Ascending aorta (tissue), 2 donors: ENCODE results near the gene CREB5. TPM values are rescaled to one million over a fixed set of nuclear protein-coding genes. Genes with fewer than 3 reads are reported as not detected.
A peak's percentile ranks its signal among the peaks of the same experiment; 100 is the strongest.

Experiments
- DNase-seq, 2 donors: peaks; one replicate each; pipeline ENCODE4 v3.0.0-alpha.2; 2019; ENCODE audit warnings: low spot score in 2 of 2
- H3K27ac ChIP-seq, 2 donors: fragments of 200-600 bp; sonication (generic); one replicate each; pipeline ENCODE4 v1.5.1; 2016 to 2017; ENCODE audit warnings: mild to moderate bottlenecking in 1 of 2
- H3K27me3 ChIP-seq: fragments of 200-600 bp; sonication (generic); one replicate; pipeline ENCODE4 v1.5.1; 2017
- H3K36me3 ChIP-seq, 2 donors: fragments of 200-600 bp; sonication (generic); one replicate each; pipeline ENCODE4 v1.5.1; 2016
- H3K4me1 ChIP-seq, 2 donors: fragments of 200-600 bp; sonication (generic); one replicate each; pipeline ENCODE4 v1.5.1; 2016 to 2017; ENCODE audit warnings: mild to moderate bottlenecking in 1 of 2
- H3K4me3 ChIP-seq, 2 donors: fragments of 200-600 bp; sonication (generic); one replicate each; pipeline ENCODE4 v1.5.1; 2016 to 2017; ENCODE audit warnings: mild to moderate bottlenecking in 1 of 2
- H3K9me3 ChIP-seq, 2 donors: fragments of 200-600 bp; sonication (generic); one replicate each; pipeline ENCODE4 v1.5.1; 2016
- intact Hi-C: fragments of 100-400 bp; cut with DNase I; formaldehyde crosslinking; loops from one replicate; pipeline ENCODE4 v1.15.1; 2023
- total RNA-seq: library from RNA; depleted of rRNA; stranded (reverse); fragments of >200 nt; gene quantifications from one replicate; pipeline ENCODE4 v1.1.0, GENCODE V29; 2016
- TF ChIP-seq, protein P1 (sequence below), 3 experiments: fragments of 200-600 bp in 2 of 3; fragments of 450-650 bp in 1 of 3; sonication (generic) in 2 of 3; IDR thresholded peaks; one replicate each; pipeline ENCODE4 v1.5.1; 2016 to 2019; ENCODE audit warnings: antibody characterized with exemption in 3 of 3, mild to moderate bottlenecking in 1 of 3, moderate library complexity in 1 of 3

Gene CREB5
- total RNA-seq, 1 donor from 2014 or later, result 143 TPM

- H3K27me3 ChIP-seq, result no peaks in the 10 kb centered on the region
- TF ChIP-seq, protein P1, sequence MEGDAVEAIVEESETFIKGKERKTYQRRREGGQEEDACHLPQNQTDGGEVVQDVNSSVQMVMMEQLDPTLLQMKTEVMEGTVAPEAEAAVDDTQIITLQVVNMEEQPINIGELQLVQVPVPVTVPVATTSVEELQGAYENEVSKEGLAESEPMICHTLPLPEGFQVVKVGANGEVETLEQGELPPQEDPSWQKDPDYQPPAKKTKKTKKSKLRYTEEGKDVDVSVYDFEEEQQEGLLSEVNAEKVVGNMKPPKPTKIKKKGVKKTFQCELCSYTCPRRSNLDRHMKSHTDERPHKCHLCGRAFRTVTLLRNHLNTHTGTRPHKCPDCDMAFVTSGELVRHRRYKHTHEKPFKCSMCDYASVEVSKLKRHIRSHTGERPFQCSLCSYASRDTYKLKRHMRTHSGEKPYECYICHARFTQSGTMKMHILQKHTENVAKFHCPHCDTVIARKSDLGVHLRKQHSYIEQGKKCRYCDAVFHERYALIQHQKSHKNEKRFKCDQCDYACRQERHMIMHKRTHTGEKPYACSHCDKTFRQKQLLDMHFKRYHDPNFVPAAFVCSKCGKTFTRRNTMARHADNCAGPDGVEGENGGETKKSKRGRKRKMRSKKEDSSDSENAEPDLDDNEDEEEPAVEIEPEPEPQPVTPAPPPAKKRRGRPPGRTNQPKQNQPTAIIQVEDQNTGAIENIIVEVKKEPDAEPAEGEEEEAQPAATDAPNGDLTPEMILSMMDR (IDR thresholded peaks at IDR 0.05), result no peak
- no peaks in the 10 kb centered on the region for H3K9me3 ChIP-seq
- no peaks in the 10 kb centered on the region for H3K36me3 ChIP-seq
- peak overlapping the region; percentile 59 to 86 for H3K4me3 ChIP-seq
- H3K4me1 ChIP-seq, result peaks cover 6 to 27% of the 10 kb centered on the region in 2 donors
- intact Hi-C loops, result loop anchor here (10.0 kb wide), 2 partner anchors 1216 to 1296 kb away; no protein-coding TSS in a partner anchor
- peak in 1 of 2 donors; percentile 78 for DNase-seq
- H3K27ac ChIP-seq, result peak overlapping the region; percentile 89 to 91
These were observed 1.4 kb upstream of the CREB5 start for GRCh38 chr7:28410628-28411531.

DNA sequence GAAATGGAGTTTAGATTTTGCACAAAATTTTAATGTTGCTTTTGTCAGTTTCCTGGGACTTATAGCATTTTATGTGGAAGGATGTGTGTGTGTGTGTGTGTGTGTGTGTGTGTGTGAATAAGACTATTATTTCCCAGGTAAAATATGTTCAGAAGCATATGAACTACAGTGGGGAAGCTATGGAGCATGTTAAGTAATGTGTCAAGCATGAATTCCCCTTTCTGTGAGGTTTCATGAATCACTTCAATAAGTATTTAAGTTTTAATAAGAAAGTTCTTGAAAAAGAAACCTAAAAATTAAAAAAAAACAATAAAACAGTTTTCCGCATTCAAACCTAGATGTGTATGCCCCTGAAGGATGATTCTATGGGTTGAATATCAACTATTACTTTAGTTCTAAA is 693 bp downstream of the CREB5 start:
- Histone ChIP-seq H3K4me3 (peak overlapping the region in 1 of 2 donors; percentile 86), H3K9me3 (no peaks in the 10 kb centered on the region), H3K27me3 (no peaks in the 10 kb centered on the region), H3K4me1 (peaks cover 0 to 14% of the 10 kb centered on the region in 2 donors), H3K27ac (no peak overlapping the region), H3K36me3 (no peaks in the 10 kb centered on the region)
- no peak for DNase-seq
- intact Hi-C loops, result loop anchor here (10.0 kb wide), 2 partner anchors 1218 to 1298 kb away; no protein-coding TSS in a partner anchor
- TF ChIP-seq, protein P1 (IDR thresholded peaks at IDR 0.05), result no peak

DNA sequence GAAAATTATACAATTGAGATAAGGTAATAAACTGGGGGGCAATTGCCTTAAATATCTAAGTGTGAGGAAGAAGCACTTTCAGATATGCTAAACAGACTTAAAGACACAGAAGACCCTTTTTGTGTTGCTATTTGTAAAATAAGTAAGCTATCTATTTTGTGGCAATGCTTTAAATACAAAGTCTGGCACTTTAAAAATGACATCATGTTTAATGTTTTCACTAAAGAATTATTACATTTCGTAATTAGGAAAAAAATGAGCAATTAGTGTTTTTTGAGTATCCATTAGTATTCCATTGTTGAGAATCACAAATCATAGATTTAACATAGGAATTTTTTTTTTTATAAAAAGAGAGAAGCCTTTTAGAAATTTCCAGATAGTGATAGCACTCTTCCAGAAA is 2.1 kb downstream of the CREB5 start:
- no peak for DNase-seq
- Histone ChIP-seq H3K27me3 (no peaks in the 10 kb centered on the region), H3K36me3 (no peaks in the 10 kb centered on the region), H3K4me1 (peaks cover 0 to 13% of the 10 kb centered on the region in 2 donors), H3K4me3 (no peak overlapping the region), H3K27ac (no peak overlapping the region), H3K9me3 (no peaks in the 10 kb centered on the region)
- TF ChIP-seq, protein P1 (IDR thresholded peaks at IDR 0.05), result no peak
- intact Hi-C loops, result loop anchor here (10.0 kb wide), 2 partner anchors 1220 to 1300 kb away; no protein-coding TSS in a partner anchor

- intact Hi-C loops, result loop anchor here (10.0 kb wide), 2 partner anchors 1223 to 1303 kb away; no protein-coding TSS in a partner anchor
- H3K9me3 ChIP-seq, result no peaks in the 10 kb centered on the region
- no peak overlapping the region for H3K27ac ChIP-seq
- no peaks in the 10 kb centered on the region for H3K4me1 ChIP-seq
- DNase-seq, result no peak
- TF ChIP-seq, protein P1 (IDR thresholded peaks at IDR 0.05), result no peak
- H3K4me3 ChIP-seq, result no peak overlapping the region
- H3K27me3 ChIP-seq, result no peaks in the 10 kb centered on the region
- no peaks in the 10 kb centered on the region for H3K36me3 ChIP-seq
These were observed 5.1 kb downstream of the CREB5 start for GRCh38 chr7:28417321-28417940.

DNA sequence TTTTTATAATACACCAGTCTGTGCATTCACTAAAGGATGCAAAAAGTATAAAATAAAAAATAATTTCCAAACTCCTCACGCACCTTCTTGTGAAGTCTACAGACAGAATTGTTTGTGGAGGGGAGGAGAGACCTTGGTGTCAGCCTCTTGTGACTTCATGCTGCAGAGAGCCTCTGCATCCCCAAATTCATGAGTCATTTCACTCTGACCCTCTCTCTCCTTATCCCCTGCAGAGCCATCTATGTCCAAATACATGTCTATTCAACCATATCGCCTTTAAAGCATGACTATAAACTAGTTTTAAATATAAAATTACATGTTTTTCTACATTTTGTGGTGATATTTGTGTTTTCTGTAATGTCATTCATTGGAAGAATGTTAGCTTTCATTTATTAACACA is 6.0 kb downstream of the CREB5 start:
- intact Hi-C loops, result loop anchor here (10.0 kb wide), 2 partner anchors 1224 to 1304 kb away; no protein-coding TSS in a partner anchor
- no peaks in the 10 kb centered on the region for H3K27me3 ChIP-seq
- H3K9me3 ChIP-seq, result no peaks in the 10 kb centered on the region
- TF ChIP-seq, protein P1 (IDR thresholded peaks at IDR 0.05), result no peak
- H3K4me1 ChIP-seq, result no peaks in the 10 kb centered on the region
- no peak overlapping the region for H3K4me3 ChIP-seq
- no peak for DNase-seq
- H3K27ac ChIP-seq, result no peak overlapping the region
- no peaks in the 10 kb centered on the region for H3K36me3 ChIP-seq
